ENCODE measurements around the gene TROAP. TPM values are rescaled to one million over a fixed set of nuclear protein-coding genes. Genes with fewer than 3 reads are reported as not detected.

Gene TROAP
- polyA plus RNA-seq, 3 donors, result 0.05 TPM; not detected in 2

- no peak overlapping the region for H3K4me2 ChIP-seq (replicated peaks; ENCODE audit: extremely low read depth, low read length, poor library complexity, severe bottlenecking)
- peaks cover 20% of the 10 kb centered on the region for H3K4me1 Mint-ChIP-seq
- peaks cover 0 to 5% of the 10 kb centered on the region in 2 donors for H3K36me3 Mint-ChIP-seq
- H3K4me1 ChIP-seq (ENCODE audit: control insufficient read depth in 1 of 2, insufficient read depth in 2 of 2, low read length in 2 of 2), result peaks cover 13 to 30% of the 10 kb centered on the region in 2 donors
- peaks cover 31 to 66% of the 10 kb centered on the region in 2 donors for H3K27me3 ChIP-seq (ENCODE audit: control insufficient read depth in 2 of 2, insufficient read depth in 2 of 2, low read length in 2 of 2)
- no peaks in the 10 kb centered on the region for H3K79me2 ChIP-seq (ENCODE audit: insufficient read depth, low read length)
- H3K9me3 ChIP-seq (replicated peaks in 1 of 2; ENCODE audit: control insufficient read depth in 1 of 2, insufficient read depth in 1 of 2, low read length in 2 of 2), result peaks cover 0 to 13% of the 10 kb centered on the region in 2 donors
- H3K36me3 ChIP-seq (replicated peaks in 1 of 2; ENCODE audit: control insufficient read depth in 1 of 2, insufficient read depth in 2 of 2, low read length in 2 of 2), result no peaks in the 10 kb centered on the region
- H2AFZ ChIP-seq (ENCODE audit: insufficient read depth, low read depth, low read length, poor library complexity, severe bottlenecking), result no peak overlapping the region
- no peak overlapping the region for H3K4me3 Mint-ChIP-seq
- TF ChIP-seq CTCF (IDR thresholded peaks at IDR 0.05), result no peak
- H3K9ac ChIP-seq (ENCODE audit: insufficient read depth, low read length, poor library complexity, severe bottlenecking), result no peak overlapping the region
- intact Hi-C loops (cut with micrococcal nuclease), result loop anchor here (10.0 kb wide), 1 partner anchor 221 kb away; no protein-coding TSS in a partner anchor
- no peaks in the 10 kb centered on the region for H4K20me1 ChIP-seq (ENCODE audit: insufficient read depth, low read length)
- DNase-seq, result no peak
- no peak overlapping the region for H3K27ac Mint-ChIP-seq
- 57% methylated on average over 13 of the region's 18 CpGs for WGBS (ENCODE audit: insufficient coverage)
- H3K27me3 Mint-ChIP-seq (ENCODE audit: low read depth in 3 of 3), result peaks cover 57 to 89% (median 73%) of the 10 kb centered on the region in 3 donors
- H3K9me3 Mint-ChIP-seq, result peaks cover 0 to 27% (median 9%) of the 10 kb centered on the region in 7 donors
- no peak overlapping the region for H3K27ac ChIP-seq (ENCODE audit: low read depth in 1 of 2, low read length in 2 of 2)
- H3K4me3 ChIP-seq (replicated peaks in 1 of 3; ENCODE audit: low read depth in 2 of 3, low read length in 3 of 3), result no peak overlapping the region
Measured at GRCh38 chr12:49293056-49293956, 29.7 kb upstream of the TROAP start.

- TF ChIP-seq CTCF (IDR thresholded peaks at IDR 0.05), result no peak
- DNase-seq, result no peak
- Histone ChIP-seq H3K27me3 (ENCODE audit: control insufficient read depth in 2 of 2, insufficient read depth in 2 of 2, low read length in 2 of 2) (peaks cover 37 to 71% of the 10 kb centered on the region in 2 donors), H4K20me1 (ENCODE audit: insufficient read depth, low read length) (no peaks in the 10 kb centered on the region), H3K9me3 (replicated peaks in 1 of 2; ENCODE audit: control insufficient read depth in 1 of 2, insufficient read depth in 1 of 2, low read length in 2 of 2) (peaks cover 0 to 13% of the 10 kb centered on the region in 2 donors), H3K4me3 (replicated peaks in 1 of 3; ENCODE audit: low read depth in 2 of 3, low read length in 3 of 3) (no peak overlapping the region), H3K27ac (ENCODE audit: low read depth in 1 of 2, low read length in 2 of 2) (no peak overlapping the region), H3K9ac (ENCODE audit: insufficient read depth, low read length, poor library complexity, severe bottlenecking) (no peak overlapping the region), H3K4me1 (ENCODE audit: control insufficient read depth in 1 of 2, insufficient read depth in 2 of 2, low read length in 2 of 2) (peaks cover 13 to 30% of the 10 kb centered on the region in 2 donors), H2AFZ (ENCODE audit: insufficient read depth, low read depth, low read length, poor library complexity, severe bottlenecking) (no peak overlapping the region), H3K36me3 (replicated peaks in 1 of 2; ENCODE audit: control insufficient read depth in 1 of 2, insufficient read depth in 2 of 2, low read length in 2 of 2) (no peaks in the 10 kb centered on the region), H3K4me2 (replicated peaks; ENCODE audit: extremely low read depth, low read length, poor library complexity, severe bottlenecking) (no peak overlapping the region), H3K79me2 (ENCODE audit: insufficient read depth, low read length) (no peaks in the 10 kb centered on the region)
- H3K27me3 Mint-ChIP-seq (ENCODE audit: low read depth in 3 of 3), result peaks cover 66 to 89% (median 81%) of the 10 kb centered on the region in 3 donors
- peaks cover 0 to 8% of the 10 kb centered on the region in 2 donors for H3K36me3 Mint-ChIP-seq
- no peak overlapping the region for H3K27ac Mint-ChIP-seq
- intact Hi-C loops (cut with micrococcal nuclease), result loop anchor here (10.0 kb wide), 1 partner anchor 221 kb away; no protein-coding TSS in a partner anchor
- peak overlapping the region in 1 of 2 donors; percentile 60 for H3K4me3 Mint-ChIP-seq
- peaks cover 0 to 29% (median 9%) of the 10 kb centered on the region in 7 donors for H3K9me3 Mint-ChIP-seq
- peaks cover 25% of the 10 kb centered on the region for H3K4me1 Mint-ChIP-seq
- 17% methylated on average over 1 of the region's 8 CpGs for WGBS (ENCODE audit: insufficient coverage)
Measured at GRCh38 chr12:49294086-49294803, 28.8 kb upstream of the TROAP start.

Measured in CD14-positive monocyte (primary cell).